Transverse colon (tissue), 3 donors: ENCODE results near the gene SYCE3.

Experiments used
- EP300 ChIP-seq: sonication (generic); formaldehyde crosslinking; IDR thresholded peaks from one replicate; pipeline ENCODE4 v1.6.1; 2017; ENCODE audit warnings: antibody characterized with exemption, low read depth
- POLR2A ChIP-seq: fragments of 450-650 bp; IDR thresholded peaks from one replicate; pipeline ENCODE4 v1.6.1; 2016; ENCODE audit warnings: antibody characterized with exemption, mild to moderate bottlenecking, moderate library complexity
- TF ChIP-seq, protein P1 (sequence below), 5 experiments: fragments of 200-600 bp in 3 of 5; fragments of 450-650 bp in 2 of 5; sonication (generic) in 3 of 5; IDR thresholded peaks; 1 replicate in 2 of 5; 2 replicates in 3 of 5; pipeline ENCODE4 v1.5.1; 2016 to 2017; ENCODE audit warnings: antibody characterized with exemption in 5 of 5, inconsistent platforms in 3 of 5, mild to moderate bottlenecking in 2 of 5, moderate library complexity in 1 of 5

DNA sequence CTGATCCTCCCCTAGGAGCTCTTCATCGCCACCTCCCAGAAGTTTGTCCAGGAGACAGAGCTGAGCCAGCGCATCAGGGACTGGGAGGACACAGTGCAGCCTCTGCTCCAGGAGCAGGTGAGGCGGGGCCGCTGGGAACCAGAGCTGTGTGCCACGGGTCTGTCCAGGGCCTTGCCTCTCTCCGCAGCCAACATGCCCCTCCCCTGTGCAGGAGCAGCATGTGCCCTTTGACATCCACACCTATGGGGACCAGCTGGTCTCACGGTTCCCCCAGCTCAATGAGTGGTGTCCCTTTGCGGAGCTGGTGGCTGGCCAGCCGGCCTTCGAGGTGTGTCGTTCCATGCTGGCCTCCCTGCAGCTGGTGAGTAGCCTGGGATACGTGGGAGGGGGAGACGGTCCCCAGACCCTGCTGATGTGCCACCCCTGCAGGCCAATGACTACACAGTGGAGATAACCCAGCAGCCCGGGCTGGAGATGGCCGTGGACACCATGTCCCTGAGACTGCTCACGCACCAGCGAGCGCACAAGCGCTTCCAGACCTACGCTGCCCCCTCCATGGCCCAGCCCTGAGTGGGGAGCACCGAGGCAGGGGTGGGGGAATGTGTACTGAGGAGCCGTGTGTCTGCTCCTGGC, 39.8 kb downstream of the SYCE3 start:
- TF ChIP-seq, protein P1, sequence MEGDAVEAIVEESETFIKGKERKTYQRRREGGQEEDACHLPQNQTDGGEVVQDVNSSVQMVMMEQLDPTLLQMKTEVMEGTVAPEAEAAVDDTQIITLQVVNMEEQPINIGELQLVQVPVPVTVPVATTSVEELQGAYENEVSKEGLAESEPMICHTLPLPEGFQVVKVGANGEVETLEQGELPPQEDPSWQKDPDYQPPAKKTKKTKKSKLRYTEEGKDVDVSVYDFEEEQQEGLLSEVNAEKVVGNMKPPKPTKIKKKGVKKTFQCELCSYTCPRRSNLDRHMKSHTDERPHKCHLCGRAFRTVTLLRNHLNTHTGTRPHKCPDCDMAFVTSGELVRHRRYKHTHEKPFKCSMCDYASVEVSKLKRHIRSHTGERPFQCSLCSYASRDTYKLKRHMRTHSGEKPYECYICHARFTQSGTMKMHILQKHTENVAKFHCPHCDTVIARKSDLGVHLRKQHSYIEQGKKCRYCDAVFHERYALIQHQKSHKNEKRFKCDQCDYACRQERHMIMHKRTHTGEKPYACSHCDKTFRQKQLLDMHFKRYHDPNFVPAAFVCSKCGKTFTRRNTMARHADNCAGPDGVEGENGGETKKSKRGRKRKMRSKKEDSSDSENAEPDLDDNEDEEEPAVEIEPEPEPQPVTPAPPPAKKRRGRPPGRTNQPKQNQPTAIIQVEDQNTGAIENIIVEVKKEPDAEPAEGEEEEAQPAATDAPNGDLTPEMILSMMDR (IDR thresholded peaks at IDR 0.05) = no peak
- no peak for TF ChIP-seq POLR2A
- no peak for TF ChIP-seq EP300
